ENCODE measurements around the gene GDPD2.

Gene GDPD2

GRCh38 chrX:70470850-70471289 lies 47.8 kb downstream of the GDPD2 start:
- FAIRE-seq (no peak), DNase-seq (ENCODE audit: low spot score) (no peak)

- DNase-seq (ENCODE audit: low spot score) = no peak
- no peak for FAIRE-seq
Measured at GRCh38 chrX:70476166-70476933, 53.2 kb downstream of the GDPD2 start.

GRCh38 chrX:70476934-70477733 lies 54.0 kb downstream of the GDPD2 start:
- DNase-seq (ENCODE audit: low spot score) = peak; percentile 50
- no peak for FAIRE-seq

GRCh38 chrX:70477734-70478075 lies 54.6 kb downstream of the GDPD2 start:
- FAIRE-seq (no peak), DNase-seq (ENCODE audit: low spot score) (no peak)

GRCh38 chrX:70478526-70479245 lies 55.6 kb downstream of the GDPD2 start:
- DNase-seq (ENCODE audit: low spot score) (no peak), FAIRE-seq (no peak)

GRCh38 chrX:70479247-70479921 lies 56.3 kb downstream of the GDPD2 start:
- FAIRE-seq (peak; percentile 27), DNase-seq (ENCODE audit: low spot score) (peak; percentile 57)

GRCh38 chrX:70479922-70480659 lies 57.0 kb downstream of the GDPD2 start:
- DNase-seq (ENCODE audit: low spot score) (peak; percentile 3), FAIRE-seq (no peak)

- DNase-seq (ENCODE audit: low spot score) (no peak), FAIRE-seq (no peak)
Measured at GRCh38 chrX:70480660-70481018, 57.5 kb downstream of the GDPD2 start.

GRCh38 chrX:70481471-70482270 lies 58.6 kb downstream of the GDPD2 start:
- FAIRE-seq = no peak
- no peak for DNase-seq (ENCODE audit: low spot score)

GRCh38 chrX:70482300-70482699 lies 59.2 kb downstream of the GDPD2 start:
- DNase-seq (ENCODE audit: low spot score) (no peak), FAIRE-seq (no peak)
